ENCODE data around the gene PSMD12. TPM values are rescaled to one million over a fixed set of nuclear protein-coding genes. Genes with fewer than 3 reads are reported as not detected.
"Not testable (repeated sequence)": the region's sequence is repeated elsewhere in the genome, so short reads cannot be mapped to it uniquely, and the experiment has no call there.

Gene PSMD12
- total and polyA plus RNA-seq, 7 donors, result 11.4 to 38.9 (median 30.0) TPM

- no peak overlapping the region for H3K4me3 ChIP-seq
- WGBS, 2 donors, result 77 to 87% methylated on average over 4 of the region's 4 CpGs
- no peak overlapping the region for H3K27ac ChIP-seq
- intact Hi-C loops (cut with DNase I), result no loop called here
- H3K9me3 ChIP-seq, result no peaks in the 10 kb centered on the region
- no peaks in the 10 kb centered on the region for H3K36me3 ChIP-seq
- no peaks in the 10 kb centered on the region for H3K27me3 ChIP-seq
- H3K4me1 ChIP-seq, result no peaks in the 10 kb centered on the region
- TF ChIP-seq EP300 (IDR thresholded peaks at IDR 0.05), result no peak
- TF ChIP-seq POLR2A (IDR thresholded peaks at IDR 0.05), result no peak
- no peak for TF ChIP-seq CTCF (IDR thresholded peaks at IDR 0.05)
- TF ChIP-seq POLR2AphosphoS5 (IDR thresholded peaks at IDR 0.05), result no peak
- no peak for DNase-seq
These were observed 54.8 kb downstream of the PSMD12 start for GRCh38 chr17:67311575-67311974.

- 93 to 96% methylated on average over 10 of the region's 10 CpGs for WGBS, 2 donors
These were observed 56.0 kb downstream of the PSMD12 start for GRCh38 chr17:67310406-67310805.

GRCh38 chr17:67305446-67306235 is 60.7 kb downstream of the PSMD12 start:
- H3K4me3 ChIP-seq; H3K9me3 ChIP-seq; H3K4me1 ChIP-seq; H3K36me3 ChIP-seq; DNase-seq; H3K27me3 ChIP-seq; intact Hi-C loops (cut with DNase I); H3K27ac ChIP-seq: not testable (repeated sequence)
- 71 to 75% methylated on average over 10 of the region's 10 CpGs for WGBS, 2 donors

More at GRCh38 chr17:67310406-67310805, 56.0 kb downstream of the PSMD12 start:
- Histone ChIP-seq H3K36me3 (no peaks in the 10 kb centered on the region), H3K27ac (no peak overlapping the region), H3K27me3 (no peaks in the 10 kb centered on the region), H3K9me3 (no peaks in the 10 kb centered on the region), H3K4me3 (no peak overlapping the region), H3K4me1 (no peaks in the 10 kb centered on the region)
- intact Hi-C loops (cut with DNase I), result no loop called here
- TF ChIP-seq POLR2AphosphoS5 (IDR thresholded peaks at IDR 0.05), result no peak
- no peak for TF ChIP-seq POLR2A (IDR thresholded peaks at IDR 0.05)
- no peak for TF ChIP-seq EP300 (IDR thresholded peaks at IDR 0.05)
- TF ChIP-seq CTCF (IDR thresholded peaks at IDR 0.05), result no peak
- no peak for DNase-seq

- intact Hi-C loops (cut with DNase I), result no loop called here
- DNase-seq, result no peak
- Histone ChIP-seq H3K4me3 (no peak overlapping the region), H3K27me3 (no peaks in the 10 kb centered on the region), H3K4me1 (peaks cover 0 to 3% (median 0%) of the 10 kb centered on the region in 4 donors), H3K27ac (no peak overlapping the region), H3K36me3 (no peaks in the 10 kb centered on the region), H3K9me3 (no peaks in the 10 kb centered on the region)
- TF ChIP-seq CTCF (IDR thresholded peaks at IDR 0.05) (no peak), EP300 (IDR thresholded peaks at IDR 0.05) (no peak), POLR2A (IDR thresholded peaks at IDR 0.05) (no peak), POLR2AphosphoS5 (IDR thresholded peaks at IDR 0.05) (no peak)
- WGBS, 2 donors, result 90 to 93% methylated on average over 10 of the region's 10 CpGs
These were observed 68.9 kb downstream of the PSMD12 start for GRCh38 chr17:67297454-67297960.

- no peak for DNase-seq
- intact Hi-C loops (cut with DNase I), result no loop called here
- 94 to 97% methylated on average over 44 of the region's 44 CpGs for WGBS, 2 donors
These were observed 71.8 kb downstream of the PSMD12 start for GRCh38 chr17:67294451-67295199.

More at GRCh38 chr17:67294451-67295199, 71.8 kb downstream of the PSMD12 start:
- Histone ChIP-seq H3K4me1 (peaks cover 0 to 7% (median 5%) of the 10 kb centered on the region in 4 donors), H3K4me3 (no peak overlapping the region), H3K36me3 (no peaks in the 10 kb centered on the region), H3K9me3 (no peaks in the 10 kb centered on the region), H3K27ac (no peak overlapping the region), H3K27me3 (no peaks in the 10 kb centered on the region)
- TF ChIP-seq CTCF (IDR thresholded peaks at IDR 0.05) (no peak), POLR2AphosphoS5 (IDR thresholded peaks at IDR 0.05) (no peak), EP300 (IDR thresholded peaks at IDR 0.05) (no peak), POLR2A (IDR thresholded peaks at IDR 0.05) (no peak)

All from sigmoid colon (tissue), 7 donors.